ENCODE data around the gene TLE3.
"Not testable (repeated sequence)": the region's sequence is repeated elsewhere in the genome, so short reads cannot be mapped to it uniquely, and the experiment has no call there.

The TLE3 gene

GRCh38 chr15:70097321-70098152 is at the start of gene TLE3:
Gene TLE3, minus strand, starts transcription at chr15:70097917. Its CDS starts 1,119 bp downstream, at chr15:70096798.
- DNase-seq = peak; percentile 83

GRCh38 chr15:70147178-70147760 is 49.6 kb upstream of the TLE3 start:
- DNase-seq = no peak

GRCh38 chr15:70146771-70147170 is 49.1 kb upstream of the TLE3 start:
- DNase-seq = no peak

GRCh38 chr15:70146162-70146561 is 48.4 kb upstream of the TLE3 start:
- no peak for DNase-seq

- no peak for DNase-seq
These were observed 47.5 kb upstream of the TLE3 start for GRCh38 chr15:70145261-70145660.

- no peak for DNase-seq
These were observed 44.8 kb upstream of the TLE3 start for GRCh38 chr15:70142322-70143191.

- DNase-seq = no peak
These were observed 44.3 kb upstream of the TLE3 start for GRCh38 chr15:70142072-70142321.

GRCh38 chr15:70141376-70142071 is 43.8 kb upstream of the TLE3 start:
- DNase-seq = no peak

GRCh38 chr15:70140543-70141375 is 43.0 kb upstream of the TLE3 start:
- DNase-seq = no peak

GRCh38 chr15:70140025-70140542 is 42.4 kb upstream of the TLE3 start:
- DNase-seq = no peak

GRCh38 chr15:70137967-70138366 is 40.2 kb upstream of the TLE3 start:
- DNase-seq = no peak

- DNase-seq = not testable (repeated sequence)
These were observed 39.3 kb upstream of the TLE3 start for GRCh38 chr15:70137021-70137420.

GRCh38 chr15:70133781-70134421 is 36.2 kb upstream of the TLE3 start:
- DNase-seq = no peak

GRCh38 chr15:70133296-70133695 is 35.6 kb upstream of the TLE3 start:
- DNase-seq = no peak

GRCh38 chr15:70132571-70132970 is 34.9 kb upstream of the TLE3 start:
- DNase-seq = no peak

GRCh38 chr15:70132139-70132538 is 34.4 kb upstream of the TLE3 start:
- DNase-seq = no peak

- no peak for DNase-seq
These were observed 30.9 kb upstream of the TLE3 start for GRCh38 chr15:70128414-70129140.

- no peak for DNase-seq
These were observed 30.2 kb upstream of the TLE3 start for GRCh38 chr15:70127770-70128413.

- no peak for DNase-seq
These were observed 29.6 kb upstream of the TLE3 start for GRCh38 chr15:70127288-70127746.

- DNase-seq = no peak
These were observed 28.6 kb upstream of the TLE3 start for GRCh38 chr15:70126362-70126761.
